Heart left ventricle (tissue), 16 donors: ENCODE measurements around the gene HMGN2. TPM values are rescaled to one million over a fixed set of nuclear protein-coding genes. Genes with fewer than 3 reads are reported as not detected.
A peak's percentile ranks its signal among the peaks of the same experiment; 100 is the strongest.

Experiments
- ATAC-seq, 4 donors: fragments of 200-7000 bp; cut with Tn5 transposase; one replicate each; pipeline ENCODE4 v1.9.1; 2020 to 2022; ENCODE audit warnings: moderate library complexity in 4 of 4, mild to moderate bottlenecking in 3 of 4, moderate number of reproducible peaks in 1 of 4
- DNase-seq, 5 donors: peaks; one replicate each; pipeline ENCODE4 v3.0.0-alpha.2; 2020
- H3K27ac ChIP-seq, 12 donors: fragments of 200-600 bp; sonication (generic) in 4 of 12; one replicate each; pipeline versions ENCODE4 v1.5.0 to v1.8.0; 2016 to 2022; ENCODE audit warnings: mild to moderate bottlenecking in 2 of 12
- H3K27me3 ChIP-seq, 9 donors: fragments of 200-600 bp; sonication (generic) in 2 of 9; one replicate each; pipeline versions ENCODE4 v1.5.1 to v1.8.0; 2016 to 2022; ENCODE audit warnings: mild to moderate bottlenecking in 3 of 9
- H3K36me3 ChIP-seq, 9 donors: fragments of 200-600 bp; sonication (generic) in 2 of 9; one replicate each; pipeline versions ENCODE4 v1.5.0 to v1.8.0; 2018 to 2022; ENCODE audit warnings: mild to moderate bottlenecking in 2 of 9
- H3K4me1 ChIP-seq, 12 donors: fragments of 200-600 bp; sonication (generic) in 4 of 12; one replicate each; pipeline versions ENCODE4 v1.5.0 to v1.8.0; 2016 to 2022; ENCODE audit warnings: mild to moderate bottlenecking in 3 of 12
- H3K4me3 ChIP-seq, 12 donors: fragments of 200-600 bp; sonication (generic) in 4 of 12; one replicate each; pipeline versions ENCODE4 v1.5.0 to v1.8.0; 2017 to 2022; ENCODE audit warnings: mild to moderate bottlenecking in 9 of 12, moderate library complexity in 4 of 12
- H3K9me3 ChIP-seq, 12 donors: fragments of 200-600 bp; sonication (generic) in 4 of 12; one replicate each; pipeline versions ENCODE4 v1.5.0 to v1.8.0; 2016 to 2022; ENCODE audit warnings: mild to moderate bottlenecking in 1 of 12
- POLR2A ChIP-seq, 2 donors: fragments of 450-650 bp; IDR thresholded peaks; one replicate each; pipeline ENCODE4 v1.6.1; 2017; ENCODE audit warnings: antibody characterized with exemption in 2 of 2, mild to moderate bottlenecking in 2 of 2, moderate library complexity in 2 of 2
- WGBS, 4 donors: extraction: QIAGEN DNeasy Blood & Tissue Kit in 2 of 4; methylation state at CpG; one replicate each; pipeline versions ENCODE4 v1.1.5 to v1.1.7; 2013 to 2018; 5-methylcytosine and 5-hydroxymethylcytosine counted together
- intact Hi-C, 10 donors: fragments of 100-400 bp; cut with DNase I; formaldehyde crosslinking; loops; one replicate each; pipeline versions ENCODE4 v1.11.1 to v1.14.2; 2022
- polyA plus RNA-seq, 2 donors: library from polyadenylated mRNA; stranded (reverse); fragments of 200-250 nt; gene quantifications; one replicate each; pipeline ENCODE4 v1.2.3, GENCODE V29; 2013
- total RNA-seq, 9 donors: library from RNA; depleted of rRNA in 2 of 9; stranded (reverse); fragments of >200 nt in 2 of 9; fragmentation: NEBNext Ultra II Directional in 3 of 9; extraction: Animal tissue kit (Norgen Biotek cat#: 25700) in 3 of 9; gene quantifications; one replicate each; pipeline versions ENCODE4 v1.1.0 to v1.2.4, GENCODE V29; 2016 to 2023
- TF ChIP-seq, protein P1 (sequence below), 12 donors: fragments of 200-600 bp; sonication (generic) in 4 of 12; IDR thresholded peaks; one replicate each; pipeline versions ENCODE4 v1.5.0 to v1.8.0; 2018 to 2022; ENCODE audit warnings: antibody characterized with exemption in 12 of 12, mild to moderate bottlenecking in 5 of 12
- donor health status: ischemic (EF 13 %, LVEDD 7.1; RV severe dilation, severe dysfunction).
- donor health status: healthy with polysubstance abuse.
- donor health status: DM: no; HTN: yes; CAD: no.
- donor health status: DM: no; HTN: no; CAD: no.
- donor health status: ischemic (EF 25% LVEDD 6.9; RV normal size, moderate dysfunction).
- donor health status: ischemic (EF 25% LVEDD 5.7; RV mildly dilated, moderate dysfunction).
- donor health status: healthy.
- donor health status: DM: yes; HTN: yes; CAD: no.
- donor health status: ischemic (EF 35%, LVEDD 5.7; RV mildly dilated, moderate dysfunction).
- donor health status: nonischemic (EF 11% LVEDD 7.7; RV severe dilation, severe dysfunction).
- donor health status: DM: yes; HTN: yes; CAD: no.
- donor health status: PGD.
- donor health status: ischemic (EF 29% LVEDD 5.4; RV normal size, mild dysfunction).
- donor health status: nonischemic (EF 23%, LVEDD 6.1; RV moderate dilation, normal function).

HMGN2 gene
- total and polyA plus RNA-seq, 11 donors = 66.3 to 256 (median 123) TPM

DNA sequence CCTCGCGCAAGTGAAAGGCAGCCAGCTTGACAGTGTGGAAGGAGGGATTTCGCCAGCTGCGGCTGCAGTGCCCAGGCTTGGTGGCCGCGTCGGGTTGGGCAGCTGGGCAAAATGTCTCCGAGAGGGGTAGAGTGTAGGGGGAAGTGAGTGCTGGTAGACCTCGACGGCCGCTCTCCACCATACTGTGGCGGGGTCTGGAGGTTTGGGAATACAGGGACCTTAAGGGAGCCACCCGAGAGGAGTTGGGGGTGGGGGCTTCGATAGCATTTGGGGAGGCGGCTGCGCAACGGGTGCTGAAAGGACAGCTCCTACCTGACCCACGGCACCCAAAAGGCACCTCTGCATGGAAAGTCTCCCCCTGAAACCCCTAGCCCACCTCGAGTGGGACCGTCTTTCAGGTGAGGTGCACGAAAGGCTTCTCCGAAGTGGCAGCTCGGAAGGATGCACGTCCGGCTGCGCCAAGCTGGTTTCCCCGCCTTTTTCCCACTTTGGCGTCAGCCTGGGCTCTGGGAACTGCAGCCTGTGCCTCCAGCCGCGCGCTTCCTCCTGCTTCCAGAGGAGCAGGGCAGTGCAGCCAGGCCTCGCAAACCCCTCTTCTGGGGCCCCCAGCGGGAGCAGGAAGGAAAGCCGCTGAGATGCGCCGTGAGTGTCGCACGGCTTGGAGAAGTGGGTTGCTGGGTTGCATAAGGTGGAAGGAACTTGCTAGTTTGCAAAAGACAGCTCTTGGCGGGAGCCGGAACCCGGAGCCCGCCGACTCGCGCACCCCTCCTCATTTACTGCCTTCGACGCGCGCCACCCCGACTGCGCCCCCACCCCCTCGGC lies 531 bp upstream of the HMGN2 start:
- 1% methylated on average over 16 to 52 of the region's 52 CpGs for WGBS, 4 donors
- peak; percentile 64 to 86 (median 76) for DNase-seq
- Histone ChIP-seq H3K9me3 (no peaks in the 10 kb centered on the region), H3K4me1 (peaks cover 0 to 41% (median 33%) of the 10 kb centered on the region in 12 donors), H3K27me3 (no peaks in the 10 kb centered on the region), H3K27ac (peak overlapping the region; percentile 92 to 100 (median 100)), H3K36me3 (peaks cover 0 to 62% (median 54%) of the 10 kb centered on the region in 9 donors), H3K4me3 (peak overlapping the region; percentile 61 to 100 (median 92))
- peak; percentile 28 to 58 (median 44) for ATAC-seq
- TF ChIP-seq POLR2A (IDR thresholded peaks at IDR 0.05) = no peak
- TF ChIP-seq, protein P1, sequence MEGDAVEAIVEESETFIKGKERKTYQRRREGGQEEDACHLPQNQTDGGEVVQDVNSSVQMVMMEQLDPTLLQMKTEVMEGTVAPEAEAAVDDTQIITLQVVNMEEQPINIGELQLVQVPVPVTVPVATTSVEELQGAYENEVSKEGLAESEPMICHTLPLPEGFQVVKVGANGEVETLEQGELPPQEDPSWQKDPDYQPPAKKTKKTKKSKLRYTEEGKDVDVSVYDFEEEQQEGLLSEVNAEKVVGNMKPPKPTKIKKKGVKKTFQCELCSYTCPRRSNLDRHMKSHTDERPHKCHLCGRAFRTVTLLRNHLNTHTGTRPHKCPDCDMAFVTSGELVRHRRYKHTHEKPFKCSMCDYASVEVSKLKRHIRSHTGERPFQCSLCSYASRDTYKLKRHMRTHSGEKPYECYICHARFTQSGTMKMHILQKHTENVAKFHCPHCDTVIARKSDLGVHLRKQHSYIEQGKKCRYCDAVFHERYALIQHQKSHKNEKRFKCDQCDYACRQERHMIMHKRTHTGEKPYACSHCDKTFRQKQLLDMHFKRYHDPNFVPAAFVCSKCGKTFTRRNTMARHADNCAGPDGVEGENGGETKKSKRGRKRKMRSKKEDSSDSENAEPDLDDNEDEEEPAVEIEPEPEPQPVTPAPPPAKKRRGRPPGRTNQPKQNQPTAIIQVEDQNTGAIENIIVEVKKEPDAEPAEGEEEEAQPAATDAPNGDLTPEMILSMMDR (IDR thresholded peaks at IDR 0.05) = no peak
- intact Hi-C loops = loop anchor here in 3 of 10 donors (2.0 to 5.0 kb wide), 3 partner anchors 29 to 39 kb away; partner anchors contain the start of gene DHDDS (in 2 of the 3)

DNA sequence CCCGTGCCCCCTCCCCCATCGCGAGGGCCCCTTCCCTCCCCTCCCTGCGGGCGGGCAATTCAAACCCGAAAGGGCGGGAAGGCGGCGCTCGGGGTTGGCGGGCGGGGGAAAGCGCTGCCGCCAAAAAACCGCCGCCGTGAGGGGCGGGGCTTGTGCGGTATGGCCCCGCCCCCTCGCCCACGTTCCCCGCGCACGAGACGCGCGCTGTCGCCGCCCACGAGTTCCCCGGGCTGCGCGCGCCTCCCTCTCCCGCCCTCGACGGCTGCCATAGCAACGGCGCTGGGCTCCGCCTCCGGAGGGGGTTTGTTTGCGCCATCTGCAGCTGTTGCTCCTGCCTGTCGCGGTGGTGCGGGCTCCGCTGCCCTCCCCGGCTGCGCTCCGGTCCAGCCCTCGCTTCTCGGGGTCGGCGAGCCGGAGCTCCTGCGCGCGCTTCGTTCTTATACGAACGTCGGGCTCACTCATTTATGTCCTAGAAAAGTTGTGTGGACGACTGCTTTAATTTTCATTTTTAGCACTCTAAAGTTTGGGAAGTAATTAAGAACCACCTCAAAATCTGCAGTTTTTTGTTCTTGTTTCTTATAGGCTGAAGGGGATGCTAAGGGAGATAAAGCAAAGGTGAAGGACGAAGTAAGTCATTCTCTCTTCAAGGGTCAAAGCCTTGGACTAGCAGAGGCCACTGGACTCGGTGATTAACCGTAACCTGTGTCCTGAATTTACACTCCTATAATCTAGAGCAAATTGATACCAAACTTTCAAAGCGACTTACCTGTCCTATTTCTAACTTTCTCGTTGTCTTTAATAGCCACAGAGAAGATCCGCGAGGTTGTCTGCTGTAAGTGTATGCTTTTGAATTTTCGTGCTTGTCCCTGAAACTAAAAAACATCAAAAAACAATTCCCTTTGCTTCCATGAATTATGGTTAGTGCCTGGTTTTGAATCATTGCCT lies 933 bp downstream of the HMGN2 start:
- intact Hi-C loops = loop anchor here in 3 of 10 donors (2.0 to 5.0 kb wide), 3 partner anchors 28 to 41 kb away; partner anchors contain the start of gene DHDDS (in 2 of the 3)
- no peaks in the 10 kb centered on the region for H3K27me3 ChIP-seq
- TF ChIP-seq, protein P1 (IDR thresholded peaks at IDR 0.05) = no peak
- TF ChIP-seq POLR2A (IDR thresholded peaks at IDR 0.05) = peak in 1 of 2 donors; percentile 43
- H3K27ac ChIP-seq = peak overlapping the region; percentile 92 to 100 (median 100)
- 5 to 8% (median 6%) methylated on average over 49 to 71 of the region's 71 CpGs for WGBS, 4 donors
- H3K4me1 ChIP-seq = peaks cover 0 to 41% (median 33%) of the 10 kb centered on the region in 12 donors
- H3K36me3 ChIP-seq = peaks cover 0 to 61% (median 54%) of the 10 kb centered on the region in 9 donors
- ATAC-seq (peak; percentile 84 to 89 (median 85)), DNase-seq (peak; percentile 96 to 99 (median 97))
- H3K4me3 ChIP-seq = peak overlapping the region; percentile 61 to 100 (median 92)
- no peaks in the 10 kb centered on the region for H3K9me3 ChIP-seq

DNA sequence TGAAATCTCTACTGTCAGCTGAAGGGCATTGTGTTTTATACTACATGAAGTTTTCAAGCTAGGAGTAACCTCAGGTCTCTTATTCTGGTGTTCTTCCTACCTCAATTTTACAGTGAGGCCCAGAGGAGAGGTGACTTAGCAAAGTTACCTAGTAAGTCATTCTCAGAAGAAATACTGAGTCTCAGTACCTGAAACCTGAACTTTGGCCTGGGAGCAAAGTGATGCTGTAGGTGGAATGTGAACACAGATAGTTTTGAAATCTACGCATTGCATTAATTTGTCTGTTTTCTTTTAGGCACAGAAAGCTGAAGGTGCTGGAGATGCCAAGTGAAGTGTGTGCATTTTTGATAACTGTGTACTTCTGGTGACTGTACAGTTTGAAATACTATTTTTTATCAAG lies 2.6 kb downstream of the HMGN2 start:
- Histone ChIP-seq H3K4me3 (no peak overlapping the region), H3K27ac (no peak overlapping the region), H3K4me1 (peaks cover 0 to 38% (median 31%) of the 10 kb centered on the region in 12 donors), H3K27me3 (no peaks in the 10 kb centered on the region), H3K9me3 (no peaks in the 10 kb centered on the region), H3K36me3 (peaks cover 0 to 59% (median 54%) of the 10 kb centered on the region in 9 donors)
- WGBS, 4 donors = 92 to 98% (median 97%) methylated on average over 1 of the region's 1 CpG
- TF ChIP-seq, protein P1 (IDR thresholded peaks at IDR 0.05) = no peak
- no peak for TF ChIP-seq POLR2A (IDR thresholded peaks at IDR 0.05)
- no peak for ATAC-seq
- no peak for DNase-seq
- intact Hi-C loops = loop anchor here in 1 of 10 donors (5.0 kb wide), 1 partner anchor 43 kb away; the partner anchor contains the start of gene DHDDS
